Stomach smooth muscle (tissue), 2 donors: ENCODE results near the gene PREX1.

Source experiments
- H3K27ac ChIP-seq: one replicate; pipeline ENCODE4 v1.7.0; 2013; ENCODE audit warnings: mild to moderate bottlenecking, low read length, inconsistent platforms
- H3K27me3 ChIP-seq, 2 donors: one replicate each; pipeline ENCODE4 v1.7.0; 2013; ENCODE audit warnings: low read length in 2 of 2; ENCODE audit not compliant: insufficient read depth in 2 of 2, control insufficient read depth in 1 of 2
- H3K36me3 ChIP-seq, 2 donors: one replicate each; pipeline ENCODE4 v1.7.0; 2013; ENCODE audit warnings: low read length in 2 of 2; ENCODE audit not compliant: control insufficient read depth in 2 of 2, insufficient read depth in 2 of 2
- H3K4me1 ChIP-seq: one replicate; pipeline ENCODE4 v1.7.0; 2013; ENCODE audit warnings: low read length; ENCODE audit not compliant: control insufficient read depth, insufficient read depth
- H3K4me3 ChIP-seq, 2 donors: one replicate each; pipeline ENCODE4 v1.7.0; 2013; ENCODE audit warnings: low read length in 2 of 2
- H3K9ac ChIP-seq, 2 donors: one replicate each; pipeline ENCODE4 v1.7.0; 2013; ENCODE audit warnings: low read length in 2 of 2, mild to moderate bottlenecking in 1 of 2
- H3K9me3 ChIP-seq, 2 donors: one replicate each; pipeline ENCODE4 v1.7.0; 2013; ENCODE audit warnings: low read length in 2 of 2; ENCODE audit not compliant: control insufficient read depth in 2 of 2
- donor health status: healthy.
- donor health status: Pancreatic carcinoma.

Gene PREX1

DNA sequence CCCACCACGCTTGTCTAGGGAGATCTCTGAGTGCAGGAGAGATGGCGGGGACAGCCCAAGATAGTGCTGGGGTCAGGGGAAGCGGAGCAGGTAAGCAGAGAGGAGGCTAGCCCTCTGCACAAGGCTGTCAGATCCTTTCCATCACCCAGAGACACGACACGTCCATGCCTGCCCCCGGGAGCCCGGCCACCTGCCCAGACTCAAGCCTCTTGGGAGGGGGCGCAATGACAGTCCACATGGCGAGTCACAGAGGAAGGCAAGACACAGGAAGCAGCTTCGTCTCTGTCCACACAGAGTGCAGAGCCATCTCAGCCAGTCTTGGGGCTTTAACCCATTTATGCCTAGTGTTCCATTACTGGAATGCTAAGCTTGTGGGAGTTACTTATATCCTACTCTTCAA, 78.4 kb downstream of the PREX1 start:
- Histone ChIP-seq H3K9me3 (no peaks in the 10 kb centered on the region), H3K27ac (no peak overlapping the region), H3K36me3 (peaks cover 0 to 3% of the 10 kb centered on the region in 2 donors), H3K4me3 (no peak overlapping the region), H3K4me1 (peaks cover 8% of the 10 kb centered on the region), H3K27me3 (peaks cover 0 to 6% of the 10 kb centered on the region in 2 donors), H3K9ac (no peak overlapping the region)

- Histone ChIP-seq H3K9me3 (no peaks in the 10 kb centered on the region), H3K36me3 (peaks cover 0 to 4% of the 10 kb centered on the region in 2 donors), H3K9ac (no peak overlapping the region), H3K27ac (no peak overlapping the region), H3K4me1 (peaks cover 8% of the 10 kb centered on the region), H3K4me3 (no peak overlapping the region), H3K27me3 (peaks cover 0 to 6% of the 10 kb centered on the region in 2 donors)
Measured at GRCh38 chr20:48748556-48748955, 79.2 kb downstream of the PREX1 start.

DNA sequence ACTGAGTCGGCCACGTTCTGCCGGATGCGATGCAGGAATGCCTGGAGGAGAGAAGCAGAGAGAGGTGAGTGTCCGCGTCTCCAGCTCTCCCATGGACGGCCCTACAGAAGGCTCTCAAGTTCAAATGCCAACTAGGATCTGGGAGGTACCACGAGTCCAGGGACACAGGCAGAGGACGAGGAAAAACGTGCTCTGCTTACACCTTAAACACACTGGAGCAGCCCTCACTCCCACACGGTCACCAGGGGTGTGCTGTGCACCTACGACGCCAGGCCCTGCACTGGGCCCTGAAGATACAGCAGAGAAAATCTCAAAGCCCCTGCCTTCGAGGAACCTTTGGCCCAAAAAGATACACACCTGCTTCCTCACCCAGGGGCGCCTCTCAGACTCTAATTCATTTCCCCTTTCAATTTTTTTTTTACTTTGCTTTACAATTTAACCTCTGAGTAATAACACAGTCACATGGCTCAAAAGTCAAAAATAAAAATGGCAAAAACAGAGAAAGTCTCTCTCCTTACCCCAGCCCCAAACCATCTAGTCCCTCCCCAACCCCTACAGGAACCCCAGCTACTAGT, 79.9 kb downstream of the PREX1 start:
- H3K9me3 ChIP-seq, result no peaks in the 10 kb centered on the region
- no peak overlapping the region for H3K27ac ChIP-seq
- peaks cover 0 to 7% of the 10 kb centered on the region in 2 donors for H3K27me3 ChIP-seq
- peaks cover 0 to 4% of the 10 kb centered on the region in 2 donors for H3K36me3 ChIP-seq
- H3K9ac ChIP-seq, result no peak overlapping the region
- no peak overlapping the region for H3K4me3 ChIP-seq
- peaks cover 8% of the 10 kb centered on the region for H3K4me1 ChIP-seq

DNA sequence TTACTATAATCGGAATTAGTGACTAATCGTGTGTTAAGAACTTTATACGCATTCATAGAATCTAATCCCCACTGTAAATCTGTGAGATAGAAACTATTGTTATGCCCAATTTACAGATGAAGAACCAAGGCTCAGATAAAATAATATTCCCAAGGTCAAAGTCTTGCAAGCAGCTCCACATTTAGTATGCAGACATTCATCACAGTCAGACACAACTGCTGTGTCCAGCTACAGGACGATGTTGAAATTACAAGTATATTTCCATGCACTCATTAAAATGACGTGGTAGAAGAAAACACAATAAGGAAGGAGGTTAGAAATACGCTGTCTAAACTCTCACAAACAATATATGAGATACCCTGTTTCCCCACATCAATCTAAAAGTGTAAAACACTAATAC, 82.5 kb downstream of the PREX1 start:
- H3K27me3 ChIP-seq, result peaks cover 0 to 6% of the 10 kb centered on the region in 2 donors
- H3K9me3 ChIP-seq, result no peaks in the 10 kb centered on the region
- H3K4me1 ChIP-seq, result no peaks in the 10 kb centered on the region
- H3K9ac ChIP-seq, result no peak overlapping the region
- no peak overlapping the region for H3K27ac ChIP-seq
- H3K4me3 ChIP-seq, result no peak overlapping the region
- H3K36me3 ChIP-seq, result peaks cover 0 to 7% of the 10 kb centered on the region in 2 donors

- peaks cover 0 to 7% of the 10 kb centered on the region in 2 donors for H3K36me3 ChIP-seq
- H3K27ac ChIP-seq, result no peak overlapping the region
- H3K9ac ChIP-seq, result no peak overlapping the region
- H3K9me3 ChIP-seq, result no peaks in the 10 kb centered on the region
- no peaks in the 10 kb centered on the region for H3K4me1 ChIP-seq
- H3K4me3 ChIP-seq, result no peak overlapping the region
- peaks cover 0 to 6% of the 10 kb centered on the region in 2 donors for H3K27me3 ChIP-seq
Measured at GRCh38 chr20:48744515-48744914, 83.3 kb downstream of the PREX1 start.

- Histone ChIP-seq H3K9ac (no peak overlapping the region), H3K4me3 (no peak overlapping the region), H3K4me1 (no peaks in the 10 kb centered on the region), H3K9me3 (no peaks in the 10 kb centered on the region), H3K27ac (no peak overlapping the region), H3K27me3 (peaks cover 0 to 2% of the 10 kb centered on the region in 2 donors), H3K36me3 (peaks cover 0 to 7% of the 10 kb centered on the region in 2 donors)
Measured at GRCh38 chr20:48743807-48744206, 84.0 kb downstream of the PREX1 start.

GRCh38 chr20:48742912-48743680, 84.7 kb downstream of the PREX1 start:
- Histone ChIP-seq H3K27ac (no peak overlapping the region), H3K9me3 (no peaks in the 10 kb centered on the region), H3K4me3 (no peak overlapping the region), H3K9ac (no peak overlapping the region), H3K36me3 (peaks cover 0 to 7% of the 10 kb centered on the region in 2 donors), H3K4me1 (peaks cover 5% of the 10 kb centered on the region), H3K27me3 (peaks cover 0 to 2% of the 10 kb centered on the region in 2 donors)

- Histone ChIP-seq H3K36me3 (peaks cover 0 to 7% of the 10 kb centered on the region in 2 donors), H3K9ac (no peak overlapping the region), H3K4me1 (peaks cover 6% of the 10 kb centered on the region), H3K9me3 (no peaks in the 10 kb centered on the region), H3K4me3 (no peak overlapping the region), H3K27me3 (peaks cover 0 to 2% of the 10 kb centered on the region in 2 donors), H3K27ac (no peak overlapping the region)
Measured at GRCh38 chr20:48742233-48742632, 85.6 kb downstream of the PREX1 start.

DNA sequence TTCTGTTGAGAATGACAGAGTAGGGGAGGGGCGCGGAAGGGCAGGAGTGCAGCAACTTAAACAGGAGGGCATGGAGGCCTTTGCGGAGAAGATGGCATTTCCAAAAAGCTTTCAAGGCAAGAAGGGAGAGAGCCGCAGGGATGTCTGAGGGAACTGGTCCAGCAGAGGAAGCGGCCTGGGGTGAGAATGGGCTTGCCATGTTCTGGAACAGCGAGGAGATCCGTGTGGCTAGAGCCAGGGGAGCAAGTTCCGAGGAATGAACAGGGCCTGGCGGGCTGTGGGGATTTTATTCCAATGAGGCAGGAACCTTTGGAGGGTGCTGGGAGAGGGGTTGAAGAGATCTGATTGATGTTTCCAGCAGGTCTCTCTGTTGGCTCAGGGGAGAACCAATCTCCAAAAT, 86.1 kb downstream of the PREX1 start:
- Histone ChIP-seq H3K27me3 (peaks cover 0 to 2% of the 10 kb centered on the region in 2 donors), H3K9ac (no peak overlapping the region), H3K27ac (no peak overlapping the region), H3K36me3 (peaks cover 0 to 7% of the 10 kb centered on the region in 2 donors), H3K9me3 (no peaks in the 10 kb centered on the region), H3K4me1 (peaks cover 6% of the 10 kb centered on the region), H3K4me3 (no peak overlapping the region)

DNA sequence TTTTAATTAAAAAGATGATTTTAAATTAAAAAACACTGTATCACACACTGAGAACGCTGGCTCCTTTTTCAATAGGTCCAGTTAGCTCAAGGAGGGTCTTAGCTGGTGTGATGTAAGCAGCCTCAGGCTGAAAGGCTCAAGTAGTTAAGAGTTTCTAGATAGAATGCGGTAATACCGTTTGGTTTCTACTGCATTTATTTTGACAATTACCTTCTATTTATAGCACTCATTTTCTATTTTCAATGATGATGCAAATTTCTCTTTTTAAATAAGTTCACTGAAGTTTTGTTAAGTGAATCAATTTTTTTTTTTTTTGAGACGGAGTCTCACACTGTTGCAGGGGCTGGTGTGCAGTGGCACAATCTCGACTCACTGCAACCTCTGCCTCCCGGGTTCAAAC, 87.1 kb downstream of the PREX1 start:
- Histone ChIP-seq H3K27me3 (peaks cover 0 to 2% of the 10 kb centered on the region in 2 donors), H3K9ac (no peak overlapping the region), H3K4me1 (peaks cover 6% of the 10 kb centered on the region), H3K4me3 (no peak overlapping the region), H3K27ac (no peak overlapping the region), H3K36me3 (peaks cover 0 to 8% of the 10 kb centered on the region in 2 donors), H3K9me3 (no peaks in the 10 kb centered on the region)

GRCh38 chr20:48740292-48740649, 87.5 kb downstream of the PREX1 start:
- no peaks in the 10 kb centered on the region for H3K9me3 ChIP-seq
- H3K27me3 ChIP-seq, result peaks cover 0 to 2% of the 10 kb centered on the region in 2 donors
- peaks cover 0 to 8% of the 10 kb centered on the region in 2 donors for H3K36me3 ChIP-seq
- H3K4me3 ChIP-seq, result no peak overlapping the region
- no peak overlapping the region for H3K27ac ChIP-seq
- H3K9ac ChIP-seq, result no peak overlapping the region
- peaks cover 6% of the 10 kb centered on the region for H3K4me1 ChIP-seq
